Renal pelvis (tissue), 4 donors: ENCODE measurements around the gene DISC1. TPM values are rescaled to one million over a fixed set of nuclear protein-coding genes. Genes with fewer than 3 reads are reported as not detected.
"Not testable (repeated sequence)": the region's sequence is repeated elsewhere in the genome, so short reads cannot be mapped to it uniquely, and the experiment has no call there.

Source experiments
- DNase-seq: peaks from one replicate; pipeline ENCODE4 v3.0.0-alpha.2; 2013
- polyA plus RNA-seq, 3 donors: library from polyadenylated mRNA; unstranded; fragments of 120-200 nt; gene quantifications; one replicate each; pipeline ENCODE4 v1.2.1, GENCODE V29; 2013; ENCODE audit not compliant: insufficient read length in 3 of 3

Gene DISC1
- polyA plus RNA-seq, 3 donors, result 5.0 to 5.5 (median 5.3) TPM

DNA sequence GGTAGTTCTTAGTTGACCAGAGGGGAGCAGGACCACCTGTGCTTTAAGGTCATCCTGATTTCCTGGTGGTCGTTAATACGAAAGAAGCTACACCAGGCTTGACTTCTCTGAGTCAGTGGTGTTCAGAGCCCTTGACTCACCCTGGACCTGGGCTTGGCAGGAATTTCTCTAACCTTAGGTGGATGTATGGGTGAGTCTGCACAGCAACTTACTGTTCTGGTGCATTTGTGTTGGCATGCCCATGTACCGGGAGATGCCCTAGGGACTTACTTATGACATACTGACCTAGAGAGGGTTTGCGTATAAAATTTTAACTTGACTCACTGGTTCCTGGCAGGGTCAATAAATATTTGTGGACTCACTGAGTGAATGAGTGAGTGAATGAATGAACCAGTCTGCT is 304.6 kb downstream of the DISC1 start:
- no peak for DNase-seq

DNA sequence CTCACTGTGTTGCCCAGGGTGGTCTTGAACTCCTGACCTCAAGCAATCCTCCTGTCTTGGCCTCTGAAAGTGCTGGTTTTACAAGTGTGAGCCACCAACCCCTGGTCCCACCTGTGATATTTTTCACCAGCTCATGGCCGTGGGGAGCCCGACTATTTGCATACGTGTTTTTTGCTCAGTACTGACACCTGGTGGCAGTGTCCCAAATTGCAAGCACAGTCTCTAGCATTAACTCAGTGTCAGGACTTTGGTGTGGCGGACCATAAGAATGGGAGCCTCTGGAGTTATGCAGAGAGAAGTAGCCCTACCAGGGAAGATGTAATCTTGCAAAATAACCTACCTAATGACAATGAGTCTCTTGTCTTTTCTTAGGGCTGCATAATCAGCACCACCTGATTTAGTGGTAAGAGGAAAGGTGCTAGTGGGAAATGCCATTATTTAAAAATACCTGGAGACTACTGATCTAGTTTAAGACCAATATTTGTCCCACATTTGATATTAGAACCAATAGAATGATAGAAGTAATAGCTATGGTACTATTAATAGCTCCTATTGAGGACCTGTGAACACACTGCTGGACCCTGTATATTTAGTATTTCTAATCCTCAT is 305.4 kb downstream of the DISC1 start:
- no peak for DNase-seq

DNA sequence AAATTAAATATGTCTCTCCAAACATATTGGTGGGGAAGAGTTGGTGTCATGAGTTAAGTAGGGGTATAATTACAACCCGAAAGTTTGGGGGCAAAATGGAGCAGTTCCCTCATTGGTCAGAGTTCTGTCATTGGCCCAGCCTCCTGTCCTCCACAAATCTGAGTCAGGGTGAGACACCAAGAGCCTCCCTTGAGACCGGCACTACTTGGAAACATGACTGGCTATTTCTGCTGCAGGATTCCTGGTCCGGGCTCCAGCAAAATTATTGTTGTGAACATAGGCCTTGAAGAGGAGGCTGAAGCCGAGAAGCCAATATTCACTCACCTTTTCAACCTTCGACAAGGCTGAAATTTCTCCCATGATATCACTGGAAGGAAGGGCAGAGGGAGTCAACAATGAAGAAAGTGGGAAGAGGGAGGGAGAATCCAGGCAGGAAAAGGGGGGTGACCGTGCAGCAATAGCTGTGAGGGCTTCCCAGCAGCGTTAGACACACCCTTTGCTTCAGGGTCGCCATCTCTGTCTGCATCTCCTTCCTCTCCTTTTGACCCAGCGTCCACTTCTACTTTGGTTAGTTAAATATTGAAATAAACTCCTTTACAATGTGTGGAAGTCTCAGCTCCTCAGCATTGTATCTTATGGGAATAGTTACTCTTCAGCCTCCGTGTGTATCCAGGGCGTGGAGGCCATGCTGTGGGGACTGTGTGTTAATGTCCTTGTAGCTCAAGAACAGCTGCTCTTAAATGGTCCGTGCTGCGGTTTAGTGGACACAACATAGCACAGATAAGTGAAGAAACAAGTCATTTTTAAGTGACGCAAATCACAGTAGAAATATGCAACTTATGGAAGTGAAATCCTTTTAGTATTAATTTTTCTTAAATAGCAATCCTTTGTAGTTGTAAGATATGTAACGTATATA is 307.4 kb downstream of the DISC1 start:
- no peak for DNase-seq

DNA sequence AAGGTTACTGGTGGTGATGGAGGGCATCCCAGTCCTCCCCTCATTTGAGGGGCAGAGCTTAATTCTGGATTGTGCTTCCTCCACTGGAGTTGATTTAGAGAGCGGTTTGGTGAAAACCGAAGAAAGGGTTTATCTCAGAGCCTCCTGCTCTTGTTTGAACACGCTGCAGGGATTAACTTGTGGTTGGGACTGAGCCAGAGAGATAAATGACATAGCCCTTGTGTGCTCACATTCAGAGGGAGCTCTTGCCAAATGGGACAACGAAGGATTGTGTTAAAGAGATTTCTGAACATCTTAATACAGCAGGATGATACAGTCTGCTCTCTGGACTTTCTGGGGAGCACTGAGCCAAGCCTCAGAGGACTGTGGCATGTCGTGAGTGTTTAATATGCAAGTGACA is 308.2 kb downstream of the DISC1 start:
- DNase-seq, result no peak

DNA sequence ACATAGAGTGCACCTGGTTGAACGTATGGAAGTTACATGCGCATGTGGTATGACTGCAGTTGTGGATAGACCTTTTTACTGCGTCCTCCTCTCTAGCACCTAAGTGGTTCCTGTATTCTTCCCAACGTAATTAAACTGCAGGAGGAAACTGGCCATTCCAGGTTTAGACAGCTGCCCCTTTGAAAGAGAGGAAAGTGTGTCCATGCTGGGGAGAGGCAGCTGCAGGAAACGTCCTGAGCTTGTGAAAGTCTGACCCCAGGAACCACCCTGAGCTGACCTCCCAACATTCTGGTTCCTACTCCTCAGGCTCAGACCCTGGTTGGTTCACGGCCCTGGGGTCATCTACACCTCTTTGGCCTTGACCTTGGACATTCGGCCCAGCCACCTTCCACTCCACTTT is 309.3 kb downstream of the DISC1 start:
- DNase-seq, result no peak

DNA sequence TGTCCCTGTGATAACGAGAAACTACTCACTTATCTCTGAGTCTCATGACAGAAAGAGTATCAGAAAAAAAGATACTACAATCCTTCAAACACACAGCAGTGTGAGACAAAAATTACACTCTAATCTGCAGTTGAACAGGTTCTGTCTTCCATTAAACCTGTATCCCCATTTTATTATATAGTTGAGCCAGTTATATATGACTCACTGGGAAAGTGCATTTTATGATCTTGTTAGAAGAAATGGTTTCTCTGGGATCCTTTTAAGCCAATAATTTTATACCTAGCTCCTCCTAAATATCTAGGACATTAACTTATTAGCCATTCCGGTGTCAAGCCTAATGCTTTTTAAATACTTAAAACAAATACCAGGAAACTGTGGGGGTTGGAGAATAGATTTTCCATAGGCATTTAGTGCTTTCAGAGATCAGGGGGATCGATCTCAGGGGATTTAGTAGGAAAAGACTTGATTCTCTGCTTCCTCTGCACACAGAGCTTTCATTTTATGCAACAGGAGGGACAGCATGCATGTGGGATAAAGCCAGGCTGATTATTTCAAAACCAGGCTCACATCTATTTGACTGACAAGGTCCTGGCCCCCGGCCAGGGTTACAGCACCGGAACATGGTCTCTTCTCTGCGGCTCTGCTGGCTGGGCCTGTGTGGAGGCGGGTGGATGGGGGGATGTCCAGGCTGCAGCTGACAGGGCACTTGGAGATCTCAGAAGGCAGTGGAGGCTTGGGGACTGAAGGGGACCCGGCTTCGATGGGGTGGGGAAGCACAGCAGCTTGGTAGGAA is 310.6 kb downstream of the DISC1 start:
- peak; percentile 44 for DNase-seq

DNA sequence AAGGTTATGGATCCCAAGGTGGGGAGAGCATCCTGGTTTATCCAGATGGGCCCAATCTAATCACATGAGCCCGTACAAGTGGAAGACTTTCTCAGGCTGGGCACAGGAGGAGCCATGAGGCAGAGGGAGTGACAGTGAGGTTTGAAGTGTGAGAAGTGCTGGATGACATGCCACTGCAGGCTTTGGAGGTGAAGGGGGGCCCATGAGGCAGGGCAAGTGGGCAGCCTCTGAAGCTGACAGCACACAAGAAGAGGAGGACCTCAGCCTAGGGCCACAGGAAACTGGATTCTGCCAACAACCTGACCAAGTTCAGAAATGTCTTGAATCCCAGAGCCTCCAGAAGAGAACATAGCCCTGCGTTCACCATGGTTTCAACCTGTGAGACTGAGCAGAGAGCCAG is 311.6 kb downstream of the DISC1 start:
- no peak for DNase-seq

DNA sequence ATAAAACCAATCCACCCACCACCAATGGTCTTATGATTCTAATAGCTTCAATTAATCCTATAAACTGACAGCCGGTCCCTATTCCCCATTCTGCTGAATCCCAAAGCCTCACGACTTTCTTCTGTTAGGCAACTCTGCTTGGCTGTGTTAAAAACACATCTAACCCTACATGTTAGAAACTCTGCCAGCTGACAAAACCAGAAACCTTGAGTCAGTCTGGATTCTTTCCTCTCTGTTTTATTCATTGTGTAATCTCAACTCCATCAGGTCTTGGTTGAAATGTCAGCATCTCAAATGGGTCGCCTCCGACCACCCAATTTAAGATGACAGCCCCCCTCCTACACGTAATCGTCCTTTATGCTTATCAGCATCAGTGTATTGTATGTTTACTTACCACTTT is 312.1 kb downstream of the DISC1 start:
- DNase-seq, result no peak

DNA sequence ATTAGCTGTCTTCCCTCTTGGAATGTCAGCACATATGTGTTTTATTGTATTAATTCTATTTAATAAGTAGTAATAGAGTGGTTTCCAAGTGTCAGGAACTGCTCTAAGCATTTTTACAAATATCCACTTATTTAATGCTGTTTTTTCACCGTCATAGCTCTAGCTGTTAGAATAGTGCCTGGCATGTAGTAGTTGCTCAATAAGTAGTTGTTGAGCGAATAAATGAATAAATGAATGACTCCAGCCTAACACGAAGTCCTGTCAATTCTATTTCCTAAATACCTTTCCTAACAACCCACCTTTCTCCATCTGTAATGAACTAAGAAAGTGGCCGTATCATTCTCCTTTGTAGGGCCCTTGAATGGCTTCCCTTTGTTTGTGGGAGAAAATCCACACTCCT is 312.5 kb downstream of the DISC1 start:
- no peak for DNase-seq

DNA sequence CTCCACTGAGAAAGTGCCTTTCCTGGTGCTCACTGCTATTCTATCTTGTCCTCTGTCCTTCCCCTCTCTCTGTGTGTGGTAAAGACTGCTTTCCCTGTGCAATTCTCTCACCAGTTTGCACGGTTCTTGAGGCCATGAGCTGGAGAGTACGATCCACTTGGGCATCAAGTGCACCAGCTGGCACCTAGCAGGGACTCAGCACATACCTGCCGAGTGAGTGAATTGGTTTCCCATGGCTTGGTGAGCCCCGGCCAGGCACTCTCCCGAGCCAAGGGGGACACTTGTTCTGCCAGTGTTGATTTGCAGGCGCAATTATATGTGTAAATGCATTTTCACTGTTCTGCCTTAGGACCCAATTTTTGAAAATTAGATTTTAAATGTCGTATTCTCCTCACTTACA is 313.5 kb downstream of the DISC1 start:
- no peak for DNase-seq

DNA sequence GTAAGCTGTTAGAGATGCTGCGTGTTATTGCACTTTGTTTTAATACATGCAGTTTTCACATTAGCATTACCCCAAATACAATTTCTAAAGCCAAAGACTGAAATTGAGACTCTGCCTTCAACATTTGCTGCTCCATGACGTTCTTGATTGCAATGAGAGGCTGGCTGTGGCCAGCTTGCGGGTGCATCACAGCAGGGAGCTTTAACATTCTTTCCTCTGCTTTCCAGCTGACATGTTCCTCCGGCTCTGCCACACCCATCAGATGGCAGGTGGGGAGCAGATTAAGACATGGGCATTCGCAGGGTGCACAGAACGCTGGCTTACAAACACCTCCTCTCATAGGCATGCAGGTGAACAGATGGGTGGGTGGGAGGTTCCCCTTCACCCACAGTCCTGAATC is 314.1 kb downstream of the DISC1 start:
- no peak for DNase-seq

DNA sequence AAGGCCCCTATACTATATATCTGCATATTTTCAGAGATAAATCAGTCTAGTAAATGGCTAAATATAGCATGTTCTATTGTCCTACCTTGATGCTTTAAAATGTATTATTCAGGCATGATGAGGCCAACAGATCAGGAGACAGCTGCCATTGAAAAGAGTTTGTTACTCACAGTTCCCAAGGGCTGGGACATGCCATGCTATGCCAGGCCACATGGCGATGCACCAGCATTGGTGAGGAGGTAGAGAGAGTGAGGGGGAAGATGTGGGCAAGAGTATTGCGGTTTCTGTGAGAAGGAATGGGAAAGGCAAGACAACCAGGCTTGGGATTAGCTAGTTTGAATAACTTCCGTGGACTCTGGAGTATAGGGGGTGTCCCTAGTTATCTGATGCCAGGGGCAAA is 316.5 kb downstream of the DISC1 start:
- DNase-seq, result no peak

DNA sequence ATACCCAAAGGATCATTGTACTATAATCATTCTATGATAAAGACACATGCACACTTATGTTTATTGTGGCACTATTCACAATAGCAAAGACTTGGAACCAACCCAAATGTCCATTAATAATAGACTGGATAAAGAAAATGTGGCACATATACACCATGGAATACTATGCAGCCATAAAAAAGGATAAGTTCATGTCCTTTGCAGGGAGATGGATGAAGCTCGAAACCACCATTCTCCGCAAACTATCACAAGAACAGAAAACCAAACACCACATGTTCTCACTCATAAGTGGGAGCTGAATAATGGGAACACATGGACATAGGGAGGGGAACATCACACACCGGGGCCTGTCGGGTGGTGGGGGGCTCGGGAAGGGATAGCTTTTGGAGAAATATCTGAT is 321.5 kb downstream of the DISC1 start:
- DNase-seq, result not testable (repeated sequence)

DNA sequence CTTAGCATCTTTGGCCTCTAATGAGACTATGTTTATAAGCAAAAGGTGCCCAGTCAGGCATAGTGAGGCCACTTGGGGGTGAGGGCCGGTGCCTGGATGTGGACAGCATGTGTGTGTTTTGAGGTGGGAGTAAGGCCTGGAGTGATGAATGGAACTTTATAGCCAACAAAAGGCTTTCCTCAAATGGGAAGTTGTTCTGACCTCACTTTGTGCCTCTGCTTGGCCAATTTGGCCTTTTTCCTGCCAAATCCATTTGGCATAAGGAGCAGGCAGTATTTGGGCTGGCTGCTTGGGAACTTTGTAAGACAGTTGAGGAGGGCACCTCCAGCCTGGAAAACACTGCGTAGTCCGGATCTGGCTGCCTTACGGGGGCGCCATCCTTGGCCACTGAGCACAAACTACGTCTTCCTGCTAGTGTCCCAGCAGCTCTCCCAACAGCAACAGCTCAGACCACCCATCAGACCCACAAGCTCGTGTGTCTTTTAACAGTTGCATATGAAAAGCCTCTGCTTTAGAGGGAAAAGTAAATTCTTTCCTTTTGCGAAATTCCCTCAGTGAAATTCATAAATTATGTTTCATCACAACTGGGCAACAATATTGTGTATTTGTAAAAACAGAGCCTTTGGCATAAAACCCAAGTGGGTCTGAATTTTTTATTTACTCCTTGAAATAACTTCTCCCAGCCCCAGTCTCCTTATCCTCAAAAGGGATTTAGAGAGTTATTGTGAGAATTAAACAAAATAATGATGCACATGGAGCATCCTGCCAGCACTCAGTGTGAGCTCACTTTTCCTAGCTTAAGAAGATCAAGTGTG is 322.9 kb downstream of the DISC1 start:
- DNase-seq, result no peak

DNA sequence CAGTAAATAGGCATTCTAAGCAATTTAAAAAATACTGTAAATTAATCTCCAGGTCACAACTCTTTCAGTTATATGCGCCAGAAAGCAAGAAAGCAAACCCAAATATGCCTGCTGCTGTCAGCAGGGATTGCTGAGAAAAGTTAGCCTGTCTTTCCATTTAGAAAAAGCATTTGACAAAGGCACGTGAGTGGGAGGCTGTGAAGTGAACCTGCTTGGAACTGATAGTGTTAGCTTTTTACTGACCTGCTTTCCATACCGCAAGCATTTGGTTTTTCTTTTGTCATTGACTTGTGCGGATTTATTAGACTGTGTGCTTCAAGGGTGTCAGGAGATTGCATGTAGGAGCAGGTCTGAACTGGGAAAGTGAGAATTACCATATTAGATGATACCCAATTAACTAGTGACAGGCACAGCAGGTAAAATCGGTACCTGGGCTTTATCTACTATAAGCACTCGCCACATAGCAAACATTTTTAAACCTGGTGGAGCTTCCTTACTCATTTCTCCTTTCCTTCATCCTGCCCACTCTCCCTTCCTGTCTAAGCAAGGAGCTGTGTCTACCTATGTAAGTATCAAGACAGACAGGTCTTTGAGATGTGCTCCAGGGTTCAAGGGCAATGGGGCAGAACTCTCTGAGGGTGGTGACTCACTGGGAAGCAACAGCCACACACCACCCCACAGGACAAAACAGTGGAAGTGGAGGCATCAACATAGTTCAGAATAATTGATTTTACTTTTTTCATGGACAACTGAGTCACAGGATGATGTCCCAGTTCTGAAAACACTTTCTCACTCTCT is 323.9 kb downstream of the DISC1 start:
- DNase-seq, result no peak

DNA sequence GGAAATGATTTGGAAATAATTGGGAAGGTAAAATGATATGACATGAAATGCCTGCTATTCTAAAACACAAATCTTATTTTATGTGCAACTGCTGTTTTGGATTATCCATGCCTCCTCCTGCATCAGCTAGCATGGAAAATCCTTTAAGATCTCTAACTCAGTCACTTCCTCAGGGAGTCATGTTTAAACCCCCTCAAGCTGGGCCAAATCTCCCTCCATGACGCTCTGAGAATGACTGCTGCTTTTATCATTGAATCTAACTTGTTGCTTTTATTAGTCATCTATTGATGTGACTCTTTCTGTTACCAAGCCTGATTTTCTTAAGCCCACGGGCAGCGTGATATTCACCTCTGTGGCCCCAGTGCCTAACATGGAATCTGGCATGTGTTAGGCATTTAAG is 324.8 kb downstream of the DISC1 start:
- DNase-seq, result no peak

DNA sequence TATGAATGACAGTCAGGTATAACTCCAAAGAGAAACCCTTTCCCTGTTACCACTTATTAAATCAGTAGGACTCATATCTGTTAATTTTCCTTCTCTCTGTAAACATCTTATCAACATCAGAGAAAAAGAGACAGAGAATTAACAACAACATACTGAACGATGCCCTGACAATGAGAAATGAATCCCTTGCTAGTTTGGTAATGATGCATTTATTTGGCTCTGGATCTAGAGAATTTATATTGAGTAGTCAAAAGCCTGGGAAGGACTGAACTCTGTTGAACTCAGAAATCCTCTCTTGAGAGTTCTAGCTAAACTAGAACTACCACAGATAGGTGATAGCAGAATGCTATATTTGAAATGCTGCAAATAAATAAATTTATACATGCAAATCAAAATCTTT is 325.6 kb downstream of the DISC1 start:
- DNase-seq, result no peak

DNA sequence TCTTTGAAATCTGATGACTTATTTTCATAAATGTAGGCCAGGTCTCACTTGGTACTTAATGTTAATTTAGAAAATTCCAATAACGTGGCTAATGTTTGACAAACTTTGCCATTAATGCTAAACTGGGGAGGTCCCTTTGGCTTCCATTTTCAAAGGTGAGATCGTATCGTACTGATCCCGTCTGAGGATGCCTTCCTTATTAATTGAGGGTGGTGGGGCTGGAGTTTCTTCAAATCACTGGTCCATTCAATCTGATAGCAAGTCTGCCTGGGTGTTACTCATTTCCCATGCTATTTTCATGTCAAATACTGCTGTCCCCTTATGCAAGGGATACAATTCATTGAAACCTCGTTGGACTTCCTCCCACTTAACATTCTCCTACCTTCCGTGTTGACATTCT is 327.1 kb downstream of the DISC1 start:
- DNase-seq, result peak; percentile 33

DNA sequence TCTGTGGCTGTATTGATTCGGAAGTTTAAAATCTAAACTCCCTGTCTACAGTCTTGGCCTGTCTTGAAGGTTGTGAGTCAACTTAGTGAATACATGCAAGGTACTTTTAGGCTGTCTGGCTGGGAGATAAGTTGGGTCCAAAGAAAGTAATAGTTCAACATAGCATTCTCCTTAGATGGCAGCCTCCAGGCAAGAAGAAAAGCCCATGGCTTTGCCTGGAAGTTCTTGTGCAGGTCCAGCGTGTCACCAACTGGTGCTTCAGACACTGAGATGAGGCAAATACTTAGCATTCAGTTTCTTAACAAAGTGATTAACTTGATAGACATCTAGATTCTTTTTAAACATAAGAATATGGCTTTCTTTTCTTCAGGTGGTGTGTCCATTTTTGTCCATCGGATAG is 328.2 kb downstream of the DISC1 start:
- DNase-seq, result no peak

DNA sequence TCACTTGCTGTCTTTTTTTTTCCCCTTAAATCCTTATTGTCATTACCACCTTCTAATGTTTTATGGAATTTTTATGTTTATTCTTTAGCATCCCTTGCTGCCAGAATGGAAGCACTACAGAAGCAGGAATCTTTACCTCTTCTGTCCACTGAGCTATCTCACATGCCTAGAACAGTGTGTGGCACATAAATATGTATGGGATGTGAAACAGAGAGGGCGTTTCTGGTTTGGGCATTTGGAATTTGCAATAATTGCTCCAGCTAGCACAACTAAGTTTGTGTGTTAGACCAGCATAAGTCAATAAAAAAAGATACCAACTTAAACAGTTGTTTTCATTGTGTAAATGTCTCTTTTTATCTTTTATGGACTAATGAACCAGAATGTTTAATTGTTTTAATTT is 330.8 kb downstream of the DISC1 start:
- no peak for DNase-seq

DNA sequence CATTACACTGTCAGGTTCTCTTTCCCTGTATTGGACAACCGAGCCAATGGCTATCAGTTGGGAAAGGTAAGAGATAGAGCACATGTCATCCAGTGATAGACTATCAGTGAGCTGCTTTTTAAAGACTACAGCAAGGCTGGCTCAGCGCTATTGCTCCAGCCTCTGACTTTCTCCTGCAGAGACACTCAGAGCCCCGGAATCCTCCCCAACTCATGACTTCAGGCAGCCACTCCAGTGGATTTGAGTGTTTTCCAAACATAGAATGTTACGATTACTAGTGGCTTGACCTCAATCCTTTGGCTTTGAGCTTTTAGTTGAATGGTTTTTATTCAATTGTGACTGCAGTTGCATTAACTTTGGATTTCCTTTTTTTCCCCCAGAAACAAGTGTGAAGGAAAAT is 331.9 kb downstream of the DISC1 start:
- no peak for DNase-seq
